ENCODE data around the gene XPA. TPM values are rescaled to one million over a fixed set of nuclear protein-coding genes. Genes with fewer than 3 reads are reported as not detected.

Gene XPA
- total RNA-seq, 1 donor from 2014 or later, result 5.8 TPM

DNA sequence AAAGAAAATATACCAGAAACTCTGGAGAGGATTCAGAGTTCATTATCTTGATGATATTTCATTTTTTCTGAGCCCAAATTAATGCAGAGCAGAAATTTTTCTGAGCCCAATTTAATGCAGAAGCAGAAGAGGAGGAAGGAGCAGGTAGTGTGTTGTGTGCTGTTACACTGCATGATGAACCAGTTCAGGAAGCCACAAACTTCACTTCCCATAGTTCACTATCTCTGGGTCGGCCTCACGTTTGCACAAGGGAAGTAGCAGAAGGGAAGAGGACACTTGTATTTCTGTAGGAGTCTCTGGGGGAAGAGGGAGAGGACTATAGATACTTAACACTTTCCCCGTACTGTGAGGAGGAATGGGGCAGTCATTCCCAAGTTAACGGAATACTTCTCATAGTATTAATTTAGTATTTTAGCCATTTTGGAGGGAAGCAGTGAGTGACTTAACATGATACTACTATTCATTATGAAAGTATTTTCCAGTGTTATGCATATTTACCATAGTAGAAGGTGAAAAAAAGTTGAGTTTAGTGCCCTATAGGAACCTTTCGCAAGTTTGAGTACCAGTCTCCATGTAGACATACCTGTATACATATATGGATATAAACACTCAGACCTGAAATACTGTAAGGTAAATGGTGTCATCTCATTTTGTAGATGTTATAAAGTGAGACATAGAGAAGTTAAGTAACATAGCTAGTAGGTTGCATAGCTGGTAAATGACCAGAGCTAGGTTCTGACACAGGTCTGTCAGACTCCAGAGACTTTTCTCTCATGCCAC, 30.0 kb downstream of the XPA start:
- TF ChIP-seq, protein P1, sequence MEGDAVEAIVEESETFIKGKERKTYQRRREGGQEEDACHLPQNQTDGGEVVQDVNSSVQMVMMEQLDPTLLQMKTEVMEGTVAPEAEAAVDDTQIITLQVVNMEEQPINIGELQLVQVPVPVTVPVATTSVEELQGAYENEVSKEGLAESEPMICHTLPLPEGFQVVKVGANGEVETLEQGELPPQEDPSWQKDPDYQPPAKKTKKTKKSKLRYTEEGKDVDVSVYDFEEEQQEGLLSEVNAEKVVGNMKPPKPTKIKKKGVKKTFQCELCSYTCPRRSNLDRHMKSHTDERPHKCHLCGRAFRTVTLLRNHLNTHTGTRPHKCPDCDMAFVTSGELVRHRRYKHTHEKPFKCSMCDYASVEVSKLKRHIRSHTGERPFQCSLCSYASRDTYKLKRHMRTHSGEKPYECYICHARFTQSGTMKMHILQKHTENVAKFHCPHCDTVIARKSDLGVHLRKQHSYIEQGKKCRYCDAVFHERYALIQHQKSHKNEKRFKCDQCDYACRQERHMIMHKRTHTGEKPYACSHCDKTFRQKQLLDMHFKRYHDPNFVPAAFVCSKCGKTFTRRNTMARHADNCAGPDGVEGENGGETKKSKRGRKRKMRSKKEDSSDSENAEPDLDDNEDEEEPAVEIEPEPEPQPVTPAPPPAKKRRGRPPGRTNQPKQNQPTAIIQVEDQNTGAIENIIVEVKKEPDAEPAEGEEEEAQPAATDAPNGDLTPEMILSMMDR (IDR thresholded peaks at IDR 0.05; ENCODE audit: borderline replicate concordance), result no peak
- no peaks in the 10 kb centered on the region for H3K27me3 ChIP-seq (ENCODE audit: low read depth)
- peaks cover 9% of the 10 kb centered on the region for H3K4me1 ChIP-seq
- DNase-seq, result no peak
- no peak overlapping the region for H3K27ac ChIP-seq (replicated peaks)
- no peaks in the 10 kb centered on the region for H3K9me3 ChIP-seq (replicated peaks)
- intact Hi-C loops (cut with micrococcal nuclease), result no loop called here
- peaks cover 100% of the 10 kb centered on the region for H3K36me3 ChIP-seq
- no peak overlapping the region for H3K4me3 ChIP-seq

DNA sequence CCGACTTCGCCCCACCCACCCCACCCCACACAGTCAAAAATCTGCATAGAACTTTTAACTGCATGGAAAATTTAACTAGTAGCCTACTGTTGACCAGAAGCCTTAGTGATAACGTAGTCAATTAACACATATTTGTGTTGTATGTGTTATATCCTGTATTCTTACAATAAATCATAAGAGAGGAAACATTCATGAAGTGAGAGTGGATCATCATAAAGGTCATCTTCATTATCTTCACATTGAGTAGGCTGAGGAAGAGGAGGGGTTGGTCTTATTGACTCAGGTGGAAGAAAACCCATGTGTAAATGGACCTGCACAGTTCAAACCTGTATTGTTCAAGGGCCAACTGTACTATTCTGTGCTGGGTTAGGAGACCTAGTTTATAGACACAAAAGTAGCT, 31.4 kb downstream of the XPA start:
- no peak for DNase-seq
- TF ChIP-seq, protein P1 (IDR thresholded peaks at IDR 0.05; ENCODE audit: borderline replicate concordance), result no peak
- Histone ChIP-seq H3K9me3 (replicated peaks) (no peaks in the 10 kb centered on the region), H3K27ac (replicated peaks) (no peak overlapping the region), H3K4me1 (peaks cover 3% of the 10 kb centered on the region), H3K4me3 (no peak overlapping the region), H3K36me3 (peaks cover 96% of the 10 kb centered on the region), H3K27me3 (ENCODE audit: low read depth) (no peaks in the 10 kb centered on the region)
- intact Hi-C loops (cut with micrococcal nuclease), result no loop called here

GRCh38 chr9:97660847-97661246, 36.3 kb downstream of the XPA start:
- no peaks in the 10 kb centered on the region for H3K27me3 ChIP-seq (ENCODE audit: low read depth)
- H3K4me3 ChIP-seq, result no peak overlapping the region
- peaks cover 93% of the 10 kb centered on the region for H3K36me3 ChIP-seq
- H3K9me3 ChIP-seq (replicated peaks), result no peaks in the 10 kb centered on the region
- no peaks in the 10 kb centered on the region for H3K4me1 ChIP-seq
- TF ChIP-seq, protein P1 (IDR thresholded peaks at IDR 0.05; ENCODE audit: borderline replicate concordance), result no peak
- no peak for DNase-seq
- no peak overlapping the region for H3K27ac ChIP-seq (replicated peaks)
- intact Hi-C loops (cut with micrococcal nuclease), result no loop called here

DNA sequence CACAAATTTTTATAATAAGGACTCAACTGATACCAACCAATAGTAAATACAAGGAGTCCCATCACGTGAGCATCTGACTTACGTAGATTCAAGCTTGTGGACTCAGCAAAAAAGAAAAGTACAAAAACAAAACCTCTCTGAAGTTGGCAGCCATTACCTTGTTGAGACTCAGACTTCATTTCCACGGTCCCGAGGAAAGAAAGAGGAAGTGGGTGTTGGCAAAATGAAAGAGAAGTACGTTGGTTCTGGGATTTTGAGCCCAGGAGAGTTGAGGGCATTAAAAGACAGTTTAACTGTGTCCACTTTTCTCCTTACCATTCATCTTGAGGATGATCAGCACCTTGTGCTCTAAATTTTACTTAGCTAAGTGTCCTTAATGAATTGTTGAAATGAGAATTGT, 36.8 kb downstream of the XPA start:
- TF ChIP-seq, protein P1 (IDR thresholded peaks at IDR 0.05; ENCODE audit: borderline replicate concordance), result no peak
- peak overlapping the region; percentile 0 for H3K27ac ChIP-seq (replicated peaks)
- no peak overlapping the region for H3K4me3 ChIP-seq
- H3K36me3 ChIP-seq, result peaks cover 93% of the 10 kb centered on the region
- H3K27me3 ChIP-seq (ENCODE audit: low read depth), result no peaks in the 10 kb centered on the region
- H3K9me3 ChIP-seq (replicated peaks), result no peaks in the 10 kb centered on the region
- no peak for DNase-seq
- H3K4me1 ChIP-seq, result no peaks in the 10 kb centered on the region
- intact Hi-C loops (cut with micrococcal nuclease), result no loop called here

GRCh38 chr9:97659771-97660170, 37.4 kb downstream of the XPA start:
- Histone ChIP-seq H3K9me3 (replicated peaks) (no peaks in the 10 kb centered on the region), H3K4me3 (no peak overlapping the region), H3K27me3 (ENCODE audit: low read depth) (no peaks in the 10 kb centered on the region), H3K4me1 (no peaks in the 10 kb centered on the region), H3K27ac (replicated peaks) (no peak overlapping the region), H3K36me3 (peaks cover 93% of the 10 kb centered on the region)
- DNase-seq, result no peak
- TF ChIP-seq, protein P1 (IDR thresholded peaks at IDR 0.05; ENCODE audit: borderline replicate concordance), result no peak
- intact Hi-C loops (cut with micrococcal nuclease), result no loop called here

Data from left ventricle myocardium inferior (tissue), 1 donor.